KG1 (cell line): Measurements from ENCODE around the gene PAMR1.
A peak's percentile ranks its signal among the peaks of the same experiment; 100 is the strongest.

Source experiments
- DNase-seq: peaks from one replicate; lab custom pipeline; 2025; lab: John Stamatoyannopoulos, UW

PAMR1 gene

DNA sequence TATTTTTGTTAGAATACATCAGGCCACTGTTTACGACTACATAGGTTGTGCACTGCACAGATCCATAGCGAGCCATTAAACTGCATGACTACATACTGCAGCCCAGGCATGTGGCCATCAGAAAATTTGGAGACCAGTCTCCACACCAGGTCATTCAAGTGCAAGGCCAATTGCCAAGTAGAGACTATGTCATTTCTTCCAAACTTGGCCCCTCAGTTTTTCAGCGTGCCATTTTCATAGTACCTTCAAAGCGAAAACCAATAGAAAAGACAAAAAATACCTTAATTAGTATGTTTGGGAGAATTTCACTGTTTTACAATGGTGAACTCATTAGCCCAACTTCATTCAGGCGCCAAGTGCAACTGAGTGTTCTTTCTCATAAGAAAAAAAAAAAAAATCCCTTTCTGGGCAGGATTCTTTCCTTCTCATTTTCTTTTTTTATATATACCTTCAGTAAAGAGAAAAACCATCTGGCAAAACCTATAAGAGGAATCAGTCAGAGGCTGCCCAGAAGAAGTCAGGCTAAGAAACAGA is 30.4 kb downstream of the PAMR1 start:
- DNase-seq: no peak

- no peak for DNase-seq
Observed at GRCh38 chr11:35491231-35491871, 34.1 kb downstream of the PAMR1 start.

- no peak for DNase-seq
Observed at GRCh38 chr11:35488117-35488516, 37.3 kb downstream of the PAMR1 start.

DNA sequence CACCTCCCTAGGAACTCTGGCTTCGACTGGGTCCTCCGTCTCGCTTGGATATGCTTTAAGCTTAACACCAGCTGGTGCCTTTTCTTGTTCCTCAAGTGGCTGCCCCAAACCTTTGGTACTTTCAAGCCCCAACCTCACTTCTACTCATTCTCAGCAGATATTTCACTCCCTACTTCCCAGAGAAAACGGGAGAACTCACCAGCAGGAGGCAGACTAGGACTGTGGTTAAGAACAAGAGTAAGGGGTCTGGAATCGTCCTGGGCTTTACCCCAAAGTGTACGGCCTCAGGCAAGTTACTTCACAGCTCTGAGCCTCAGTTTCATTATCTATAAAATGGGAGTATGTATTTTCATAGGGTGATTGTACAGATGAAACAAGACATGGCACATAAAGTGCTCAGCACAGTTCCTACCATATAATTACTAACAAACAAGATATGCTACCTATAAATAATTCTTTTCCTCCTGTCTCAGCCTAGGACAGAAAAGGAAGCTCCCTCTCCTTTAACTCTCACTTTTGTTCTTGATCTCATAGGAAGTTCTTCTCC is 37.8 kb downstream of the PAMR1 start:
- DNase-seq: no peak

- DNase-seq: no peak
Observed at GRCh38 chr11:35486934-35487333, 38.5 kb downstream of the PAMR1 start.

DNA sequence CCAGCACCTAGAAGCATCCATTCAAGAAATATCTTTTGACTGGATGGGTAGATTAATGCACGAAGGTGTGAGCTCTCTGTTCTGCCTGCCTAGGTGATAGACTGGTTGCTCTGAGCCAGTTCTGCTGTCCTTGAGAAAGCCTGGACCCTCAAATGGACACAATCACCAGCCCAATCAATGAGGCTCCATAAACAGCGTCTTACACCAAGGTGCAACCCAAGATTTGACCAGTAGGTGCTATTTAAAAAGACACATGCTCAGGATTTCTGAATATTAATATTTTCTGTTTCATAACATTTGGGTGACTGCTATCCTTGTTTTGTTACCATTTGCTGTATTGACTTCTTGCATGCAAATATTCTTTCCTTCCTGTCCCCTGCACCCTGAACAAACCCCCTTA is 39.0 kb downstream of the PAMR1 start:
- DNase-seq: no peak

DNA sequence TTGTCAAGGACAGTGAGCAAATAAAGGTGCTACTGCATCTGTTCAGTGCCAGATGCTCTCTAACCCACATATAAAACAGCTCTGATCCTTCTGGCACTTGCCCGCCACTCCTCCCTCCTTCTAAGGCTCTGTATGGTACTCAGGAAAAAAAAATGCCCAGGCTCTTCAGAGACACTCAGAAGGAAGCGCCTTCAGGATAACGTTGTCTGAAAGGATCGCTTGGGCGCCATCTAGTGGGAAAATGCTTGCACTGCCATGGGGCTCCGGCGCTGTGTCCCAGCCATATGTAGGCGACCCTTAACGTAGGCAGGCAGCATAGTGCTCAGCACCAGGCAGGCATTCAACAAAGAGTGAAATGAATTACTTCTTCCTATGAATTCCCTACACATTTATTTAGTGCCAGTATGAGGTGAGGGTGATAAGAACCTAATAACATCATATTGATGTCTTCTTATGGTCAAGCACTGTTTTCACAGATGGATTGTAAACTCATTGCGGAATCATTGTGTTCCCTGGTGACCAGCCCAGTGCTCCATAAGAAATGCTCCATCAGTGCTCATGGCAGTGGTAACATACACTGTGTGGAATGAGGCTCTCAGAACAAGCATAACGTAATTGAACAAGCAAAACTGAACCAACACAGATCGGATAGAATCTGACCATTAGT is 39.6 kb downstream of the PAMR1 start:
- peak; percentile 66 for DNase-seq

DNA sequence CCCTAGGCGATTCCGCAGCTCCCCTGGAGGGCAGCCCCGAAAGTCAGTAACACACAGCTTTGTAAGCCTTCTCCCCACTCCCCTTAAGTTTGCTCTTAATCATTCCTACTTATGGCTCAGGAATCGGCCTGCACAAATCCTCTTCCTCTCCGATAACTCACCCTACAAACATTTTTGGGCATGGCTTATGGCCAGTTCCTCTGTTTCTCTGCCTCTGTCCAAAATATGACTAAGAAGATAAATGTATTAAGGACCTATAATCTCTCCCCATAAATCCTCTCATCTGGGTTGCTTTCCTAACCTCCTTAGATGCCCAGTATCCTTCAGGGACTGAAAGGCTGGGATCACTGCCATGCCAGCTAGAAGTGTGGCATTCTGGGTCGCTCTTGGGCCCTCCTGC is 41.0 kb downstream of the PAMR1 start:
- no peak for DNase-seq

- no peak for DNase-seq
Observed at GRCh38 chr11:35483131-35483820, 42.1 kb downstream of the PAMR1 start.

DNA sequence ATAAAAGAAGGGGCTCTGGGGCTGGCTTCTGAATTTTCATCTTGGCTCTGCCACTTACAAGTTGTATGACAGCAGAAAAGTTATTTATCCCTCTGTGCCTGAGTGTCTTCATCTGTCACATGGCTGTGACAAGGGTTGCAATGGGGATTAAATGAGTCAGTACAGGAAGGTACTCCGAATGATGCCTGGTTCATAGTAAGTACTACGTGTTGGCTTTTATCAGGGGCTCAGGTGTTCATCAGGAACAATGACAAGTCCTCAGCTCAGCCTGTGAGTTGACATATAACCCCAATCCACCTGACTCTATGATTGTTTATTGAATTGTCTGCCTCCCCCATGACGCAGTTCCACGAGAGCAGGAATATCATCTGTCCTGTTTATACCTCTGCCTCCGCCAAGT is 45.7 kb downstream of the PAMR1 start:
- no peak for DNase-seq

- no peak for DNase-seq
Observed at GRCh38 chr11:35478471-35479091, 46.8 kb downstream of the PAMR1 start.

DNA sequence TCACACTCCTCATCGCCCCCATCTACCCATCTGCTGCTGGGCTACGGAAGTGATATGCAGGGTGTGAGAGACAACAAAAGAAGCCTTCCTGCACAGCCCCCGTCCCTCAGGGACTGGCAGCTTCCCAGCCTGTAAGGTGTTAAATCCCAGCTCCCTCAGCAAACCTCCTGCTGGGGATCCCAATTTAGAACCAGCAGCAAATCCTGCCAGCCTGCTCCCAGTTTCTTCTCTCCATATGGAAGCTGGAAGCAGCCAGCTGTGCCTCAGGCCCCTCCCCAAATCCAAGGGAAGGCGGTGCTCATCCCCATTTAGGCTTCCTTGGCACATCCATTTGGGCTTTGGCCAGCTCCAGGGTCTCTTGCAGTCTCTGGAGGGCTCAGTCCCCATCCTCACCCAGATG is 47.5 kb downstream of the PAMR1 start:
- no peak for DNase-seq

- no peak for DNase-seq
Observed at GRCh38 chr11:35474688-35475087, 50.7 kb downstream of the PAMR1 start.

DNA sequence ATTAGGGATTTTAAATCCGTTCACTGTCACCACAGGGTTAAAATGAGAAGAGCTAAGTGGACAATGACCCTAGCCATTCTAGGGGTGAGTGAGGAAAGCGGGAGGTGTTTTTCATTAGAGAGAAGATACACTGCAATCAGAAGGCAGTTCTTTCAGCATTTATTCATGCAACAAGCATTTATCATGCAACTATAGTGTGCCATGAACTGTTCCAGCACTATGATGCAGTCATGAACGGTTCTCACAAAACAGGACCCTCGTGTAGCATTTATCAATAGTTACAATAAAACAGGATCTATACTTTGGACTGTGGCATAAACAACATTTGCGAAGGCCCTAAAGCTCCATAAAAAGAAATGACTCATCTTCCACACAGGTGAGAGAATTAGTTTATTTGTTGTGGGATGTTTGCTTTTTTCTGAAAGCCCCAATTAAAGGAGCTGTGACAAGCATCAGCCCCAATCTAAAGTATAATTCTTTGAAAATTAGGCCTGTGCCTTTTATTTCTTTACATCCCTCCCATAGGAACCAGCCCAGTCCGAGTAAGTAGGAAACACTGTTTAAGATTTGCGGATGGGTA is 51.5 kb downstream of the PAMR1 start:
- no peak for DNase-seq

DNA sequence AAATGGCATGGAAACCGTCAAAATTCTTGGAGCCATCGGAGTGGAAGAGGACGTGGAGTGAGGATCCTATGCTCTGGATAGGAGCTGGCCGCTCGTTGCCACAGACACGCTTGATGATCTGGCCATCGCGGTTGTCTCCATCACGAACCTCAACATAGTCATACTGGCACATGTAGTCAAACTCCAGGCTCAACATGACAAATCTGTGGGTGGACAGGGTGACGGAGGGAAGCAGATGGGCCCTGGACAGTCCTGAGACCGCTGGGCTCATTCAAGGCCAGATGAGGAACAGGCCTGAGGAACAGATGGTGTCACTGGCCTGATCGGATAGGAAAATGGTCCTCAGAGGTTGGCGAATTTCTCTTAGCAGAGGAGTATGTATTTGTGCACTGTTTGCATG is 54.8 kb downstream of the PAMR1 start:
- no peak for DNase-seq

DNA sequence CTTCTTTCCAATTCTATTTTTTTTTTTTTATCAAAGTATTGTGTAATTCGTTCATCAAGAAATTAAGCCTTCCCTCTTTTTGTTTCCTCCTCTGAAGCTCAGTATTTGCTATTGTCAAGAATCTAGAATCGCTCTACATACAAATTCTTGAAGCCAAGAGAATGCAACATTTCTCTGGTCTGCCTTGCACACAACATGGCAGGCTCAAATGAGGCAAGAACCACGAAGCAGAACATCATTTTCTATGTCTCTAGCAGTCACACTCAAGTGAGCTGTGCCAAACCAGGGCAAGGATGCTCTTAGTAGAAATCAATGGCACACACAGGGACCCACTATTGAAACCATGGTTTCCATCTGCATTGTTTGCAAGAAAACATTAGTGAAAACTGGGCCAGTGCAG is 59.4 kb downstream of the PAMR1 start:
- DNase-seq: no peak

DNA sequence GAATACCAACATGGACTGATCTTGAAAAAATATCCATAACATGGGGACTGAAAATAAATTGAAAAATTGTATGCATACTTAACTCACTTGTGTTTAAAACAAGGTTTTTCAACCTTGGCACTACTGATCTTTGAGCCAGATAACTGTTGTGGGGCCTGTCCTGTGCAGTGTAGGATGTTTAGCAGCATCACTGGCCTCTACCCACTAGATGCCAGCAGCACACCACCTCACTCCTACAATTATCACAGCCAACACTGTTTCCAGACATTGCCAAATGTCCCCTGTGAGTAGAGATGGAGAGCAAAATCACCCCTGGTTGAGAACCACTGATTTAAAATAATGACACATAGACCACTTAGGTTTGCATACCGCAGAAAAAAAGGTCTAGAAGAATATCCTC is 61.1 kb downstream of the PAMR1 start:
- DNase-seq: no peak

- no peak for DNase-seq
Observed at GRCh38 chr11:35463331-35463751, 62.1 kb downstream of the PAMR1 start.

GRCh38 chr11:35461917-35462538 is 63.4 kb downstream of the PAMR1 start:
- DNase-seq: no peak

DNA sequence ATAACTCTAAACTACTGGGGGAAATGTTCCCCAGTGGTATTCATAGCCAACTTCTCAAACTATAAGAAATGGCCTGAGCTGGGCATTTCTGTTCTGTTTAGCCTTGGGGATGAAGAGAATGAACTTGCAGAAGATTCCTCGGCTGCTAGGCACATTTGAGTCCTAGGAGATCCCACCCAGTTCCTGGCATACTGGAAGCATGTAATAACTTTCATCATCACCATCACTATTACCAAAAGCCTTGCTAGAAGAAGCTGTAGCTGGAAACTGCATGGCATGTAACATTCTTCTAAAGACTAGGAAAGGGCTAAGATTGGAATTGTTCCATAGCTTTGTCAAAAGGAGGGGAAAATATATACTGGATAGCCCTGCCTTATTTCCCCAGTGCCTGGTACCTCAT is 65.9 kb downstream of the PAMR1 start:
- no peak for DNase-seq

DNA sequence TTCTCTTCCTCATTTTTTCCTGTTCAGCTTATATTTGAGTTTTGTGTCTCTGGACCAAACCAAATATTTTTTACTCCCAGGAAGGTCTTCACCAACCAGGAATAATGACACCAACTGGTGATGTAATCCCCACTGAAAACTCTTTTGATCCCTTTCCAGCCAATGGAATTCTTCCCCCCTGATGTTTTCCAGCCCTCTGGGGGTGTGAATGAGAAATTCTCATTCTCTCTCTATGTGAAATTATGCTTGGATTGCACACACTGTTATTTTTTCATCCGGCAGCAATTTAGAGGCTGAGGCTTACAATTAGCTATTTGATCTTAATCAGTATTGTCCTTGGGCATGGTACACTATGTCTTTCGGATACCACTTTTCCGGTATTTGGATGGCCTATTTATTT is 66.6 kb downstream of the PAMR1 start:
- DNase-seq: no peak

GRCh38 chr11:35454362-35454761 is 71.1 kb downstream of the PAMR1 start:
- DNase-seq: no peak
